NCI-H82 treated with DMSO at 0.1 percent for 48 hours (cell line): Measurements from ENCODE around the gene DOLPP1.

Experiments used
- DNase-seq: peaks from one replicate; lab custom pipeline; 2025; ENCODE audit not compliant: unreplicated experiment; lab: John Stamatoyannopoulos, UW

Gene DOLPP1

DNA sequence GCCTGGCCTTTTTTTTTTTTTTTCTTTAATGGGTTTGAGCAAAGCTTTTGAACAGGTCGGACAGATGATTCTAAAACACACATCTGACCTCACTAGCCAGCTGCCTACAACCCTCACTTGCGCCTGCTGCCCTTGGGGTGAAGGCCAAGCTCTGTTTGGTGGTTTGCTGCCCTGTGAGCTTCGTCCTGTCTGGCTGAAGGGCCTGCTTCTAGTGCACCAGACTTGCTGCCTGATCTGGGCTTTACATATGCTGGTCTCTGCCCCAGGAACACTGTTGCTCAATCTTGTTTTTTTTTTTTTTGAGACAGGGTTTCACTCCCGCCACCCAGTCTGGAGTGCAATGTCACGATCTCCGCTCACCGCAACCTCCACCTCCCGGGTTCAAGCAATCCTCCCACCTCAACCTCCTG, 16.4 kb upstream of the DOLPP1 start:
- DNase-seq = no peak

DNA sequence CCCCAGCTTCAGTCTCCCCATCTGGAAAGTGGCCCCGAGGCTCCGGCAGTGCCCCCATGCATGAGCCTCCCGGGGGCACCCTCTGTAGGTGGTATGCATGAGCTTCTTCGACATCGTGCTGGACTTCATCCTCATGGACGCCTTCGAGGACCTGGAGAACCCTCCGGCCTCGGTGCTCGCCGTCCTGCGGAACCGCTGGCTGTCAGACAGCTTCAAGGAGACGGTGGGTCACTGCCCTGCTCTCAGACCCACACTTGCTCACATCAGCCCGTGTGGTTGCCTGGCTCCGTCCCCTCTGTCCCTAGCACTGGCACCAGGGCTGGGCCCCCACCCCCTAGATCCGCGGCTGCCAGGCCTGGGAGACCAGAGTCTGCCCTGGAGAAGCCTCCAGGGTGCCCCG, 12.8 kb upstream of the DOLPP1 start:
- DNase-seq = no peak

DNA sequence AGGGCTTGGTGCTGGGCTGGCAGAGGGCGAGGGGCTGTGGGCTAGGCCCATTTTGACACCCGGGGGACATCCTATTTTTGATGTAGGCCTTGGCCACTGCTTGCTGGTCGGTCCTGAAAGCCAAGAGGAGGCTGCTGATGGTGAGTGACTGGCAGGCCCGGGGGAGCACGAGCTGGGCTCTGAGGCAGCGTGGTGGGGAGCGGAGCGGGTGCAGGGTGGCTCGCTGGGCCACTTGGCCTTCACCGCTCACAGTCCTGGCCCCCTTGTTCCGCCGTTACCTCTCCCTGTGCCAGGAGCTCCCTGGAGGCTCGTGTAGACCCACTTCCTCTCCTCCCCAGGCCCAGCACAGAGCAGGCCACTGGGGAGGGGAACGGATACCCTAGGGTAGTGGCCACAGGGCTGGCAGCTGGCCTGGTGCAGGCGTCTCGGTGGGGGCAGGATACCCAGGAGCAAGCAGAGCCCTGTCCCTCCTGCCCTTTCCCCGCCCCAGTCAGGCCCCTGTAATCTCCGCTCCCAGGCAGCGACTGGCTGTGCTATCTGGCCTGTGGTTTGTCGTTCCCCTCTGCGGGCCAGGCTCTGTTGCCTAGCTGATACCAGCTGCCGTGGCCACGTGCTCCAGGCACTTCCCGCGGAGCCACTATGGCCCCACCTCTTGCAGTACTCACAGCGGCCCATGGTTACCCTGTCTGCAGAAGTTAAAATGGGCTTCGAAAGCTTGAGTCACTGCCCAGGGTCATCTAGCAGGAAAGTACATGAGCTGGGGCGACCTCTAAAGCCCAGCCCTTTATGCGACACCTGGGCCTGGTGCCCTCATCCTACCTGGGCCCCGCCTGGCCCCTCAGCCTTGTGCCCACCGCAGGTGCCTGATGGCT, 11.7 kb upstream of the DOLPP1 start:
- DNase-seq = peak; percentile 6

DNA sequence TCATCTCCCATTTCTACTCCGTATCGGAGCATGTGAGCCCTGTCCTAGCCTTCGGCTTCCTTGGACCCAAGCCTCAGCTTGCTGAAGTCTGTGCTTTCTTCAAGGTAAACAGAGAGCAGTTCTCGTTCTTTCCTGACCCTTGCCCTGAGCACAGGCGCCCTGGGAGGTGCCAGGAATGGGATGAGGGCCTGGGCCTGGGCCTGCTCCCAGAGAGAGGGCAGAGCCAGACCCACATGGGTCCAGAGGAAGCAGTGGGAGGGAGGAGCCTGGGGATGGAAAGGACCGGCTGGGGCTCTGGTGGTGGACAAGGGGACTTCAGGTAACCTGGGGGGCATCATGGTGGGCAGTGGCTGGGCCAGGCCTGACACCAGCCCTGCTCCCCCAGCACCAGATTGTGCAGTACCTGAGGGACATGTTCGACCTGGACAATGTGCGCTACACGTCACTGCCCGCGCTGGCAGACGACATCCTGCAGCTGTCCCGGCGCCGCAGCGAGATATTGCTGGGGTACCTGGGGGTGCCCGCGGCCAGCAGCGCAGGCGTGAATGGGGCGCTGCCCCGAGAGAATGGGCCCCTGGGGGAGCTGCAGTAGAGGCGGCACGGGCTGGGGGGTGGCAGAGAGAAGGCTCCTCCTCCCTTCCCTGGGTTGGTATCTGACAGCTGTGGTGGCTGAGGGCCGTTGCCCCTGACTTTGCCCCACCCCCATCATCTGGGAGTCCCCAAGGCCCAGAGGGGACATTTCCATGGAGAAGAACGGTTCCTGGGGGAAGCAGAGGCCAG, 10.9 kb upstream of the DOLPP1 start:
- no peak for DNase-seq

DNA sequence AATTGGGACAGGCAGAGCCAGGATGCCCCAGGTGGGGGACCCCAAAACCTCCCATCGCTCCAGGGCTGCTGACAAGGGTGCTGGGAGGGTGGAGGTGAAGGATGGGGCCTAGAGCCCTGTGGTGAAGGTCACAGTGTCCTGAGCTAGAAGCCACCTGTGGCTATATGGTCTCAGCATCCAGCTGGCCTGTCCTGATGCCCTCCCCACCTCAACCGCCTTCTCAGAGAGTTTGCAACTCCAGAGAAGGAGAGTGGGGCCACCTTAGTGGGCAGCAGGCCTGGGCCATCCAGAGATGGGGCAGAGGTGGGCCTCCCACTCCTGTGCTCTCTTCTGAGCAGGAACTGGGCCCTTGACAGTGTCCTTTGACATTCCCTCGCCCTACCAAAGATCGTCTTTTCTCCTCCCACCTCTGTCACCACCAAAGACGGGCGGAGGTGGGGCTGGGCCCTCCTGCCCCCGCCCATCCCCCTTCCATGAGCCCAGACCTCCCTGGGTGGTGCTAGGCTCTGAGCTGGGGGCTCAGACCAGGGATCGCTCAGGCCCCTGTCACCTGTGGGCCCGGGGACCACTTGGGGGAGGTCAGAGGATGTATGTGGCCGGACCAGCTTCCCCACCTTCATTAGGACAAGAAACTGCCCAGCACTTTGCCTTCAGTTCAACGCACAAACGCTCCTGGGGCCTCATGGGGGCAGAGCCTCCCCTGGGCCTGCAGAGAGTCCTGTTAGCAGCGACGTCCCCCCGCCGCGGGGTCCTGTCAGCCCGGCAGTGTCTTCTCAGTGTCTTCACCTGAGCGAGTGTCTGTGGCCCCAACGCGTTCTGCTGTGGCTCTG, 10.0 kb upstream of the DOLPP1 start:
- no peak for DNase-seq

DNA sequence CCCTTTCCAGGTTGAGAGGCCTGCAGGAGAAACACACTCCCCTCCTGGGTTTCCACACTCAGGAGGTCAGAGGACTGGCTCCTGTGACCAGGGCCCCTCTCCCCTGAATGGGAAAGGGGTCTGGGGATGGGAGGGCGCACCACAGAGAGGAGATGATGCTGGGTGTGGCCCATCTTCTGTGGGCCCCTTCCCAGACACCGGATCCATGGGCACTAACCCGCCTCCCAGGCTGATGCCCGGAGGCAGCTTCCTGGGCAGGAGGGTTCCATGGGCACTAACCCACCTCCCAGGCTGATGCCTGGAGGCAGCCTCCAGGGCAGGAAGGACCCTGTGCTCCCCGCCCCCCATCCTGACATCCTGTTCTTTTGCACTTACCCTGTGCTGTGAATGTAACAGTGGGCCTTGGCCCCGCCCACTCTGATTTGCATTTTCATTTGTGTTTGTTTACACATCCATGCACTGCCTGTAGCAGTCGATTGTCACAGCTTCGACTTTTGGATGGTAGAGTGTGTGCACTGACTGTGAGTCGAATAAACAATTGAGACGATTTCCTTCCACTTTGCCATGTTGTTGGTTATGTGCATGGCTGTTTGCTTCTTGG, 9.3 kb upstream of the DOLPP1 start:
- no peak for DNase-seq

DNA sequence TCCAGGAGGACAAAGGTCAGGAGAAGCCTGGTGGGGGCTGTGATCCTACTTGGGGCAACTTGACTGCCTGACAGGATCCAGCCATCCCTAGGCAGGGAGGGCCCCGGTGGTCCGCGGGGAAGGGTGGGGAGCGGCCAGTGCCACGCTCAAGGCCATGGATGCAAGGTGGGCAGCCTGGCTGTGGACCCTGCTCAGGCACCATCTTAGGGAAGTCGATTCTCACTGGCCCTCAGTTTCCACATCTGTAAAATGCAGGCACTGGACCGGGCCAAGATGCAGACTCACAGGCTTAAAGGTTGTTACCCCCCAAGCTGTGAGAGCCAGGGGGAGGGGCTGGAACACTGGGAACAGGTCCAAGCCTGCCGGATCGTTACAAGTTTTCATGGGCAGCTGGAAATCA, 8.7 kb upstream of the DOLPP1 start:
- DNase-seq = no peak

DNA sequence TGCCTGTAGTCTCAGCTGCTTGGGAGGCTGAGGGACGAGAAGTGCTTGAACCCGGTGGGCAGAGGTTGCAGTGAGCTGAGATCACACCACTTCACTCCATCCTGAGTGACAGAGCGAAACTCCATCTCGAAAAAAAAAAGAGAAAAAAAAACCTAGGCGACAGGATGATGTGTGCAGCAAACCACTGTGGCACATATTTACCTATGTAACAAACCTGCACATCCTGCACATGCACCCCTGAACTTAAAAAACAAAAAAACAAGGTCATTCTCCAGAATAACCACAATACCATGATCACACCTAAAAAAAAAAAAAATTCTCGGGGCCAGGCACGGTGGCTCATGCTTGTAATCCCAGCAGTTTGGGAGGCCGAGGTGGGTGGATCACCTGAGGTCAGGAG, 7.5 kb upstream of the DOLPP1 start:
- no peak for DNase-seq

DNA sequence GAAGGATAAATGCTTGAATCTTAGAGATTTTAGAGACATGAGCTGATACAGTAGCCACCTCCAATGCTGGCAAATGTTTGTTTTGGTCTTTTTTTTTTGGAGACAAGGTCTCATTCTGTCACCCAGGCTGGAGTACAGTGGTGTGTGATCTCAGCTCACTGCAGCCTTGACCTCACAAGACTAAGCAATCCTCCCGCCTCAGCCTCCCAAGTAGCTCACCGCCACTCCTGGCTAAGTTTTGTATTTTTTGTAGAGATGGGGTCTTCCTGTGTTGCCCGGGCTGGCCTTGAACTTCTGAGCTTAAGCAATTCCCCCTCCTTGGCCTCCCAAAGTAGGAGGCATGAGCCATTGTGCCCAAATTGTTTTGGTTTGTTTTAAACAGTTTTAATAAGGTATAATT, 6.8 kb upstream of the DOLPP1 start:
- DNase-seq = no peak

DNA sequence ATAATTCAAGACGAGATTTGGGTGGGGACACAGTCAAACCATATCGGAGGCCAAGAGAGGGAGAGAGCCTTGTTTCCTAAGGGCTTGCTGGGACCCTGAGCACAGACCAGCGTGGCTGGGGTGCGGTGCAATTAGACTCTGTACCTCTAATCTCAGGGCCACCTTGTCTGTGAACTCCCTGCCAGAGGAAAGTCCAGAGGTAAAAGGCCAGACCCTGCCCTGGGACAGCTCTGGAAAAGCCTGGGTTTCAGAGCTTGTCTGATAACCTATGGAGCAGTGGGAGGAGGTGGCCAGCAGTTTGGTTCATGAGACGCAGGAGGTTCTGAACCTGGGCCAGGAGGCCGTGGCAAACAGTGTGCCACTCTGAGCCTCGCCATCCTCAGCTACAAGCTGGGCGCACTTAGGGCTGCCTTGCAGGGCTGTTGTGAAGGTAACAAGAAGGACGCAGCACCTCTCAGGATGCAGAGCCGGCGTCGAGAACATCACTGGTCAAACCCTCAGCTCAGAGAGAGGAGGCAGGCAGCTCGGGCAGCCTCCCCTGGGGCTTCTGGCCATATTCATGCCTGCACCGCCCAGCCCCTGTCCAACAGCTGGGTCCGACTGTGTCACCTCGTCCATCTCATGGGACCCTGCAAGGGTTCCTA, 4.8 kb upstream of the DOLPP1 start:
- no peak for DNase-seq

DNA sequence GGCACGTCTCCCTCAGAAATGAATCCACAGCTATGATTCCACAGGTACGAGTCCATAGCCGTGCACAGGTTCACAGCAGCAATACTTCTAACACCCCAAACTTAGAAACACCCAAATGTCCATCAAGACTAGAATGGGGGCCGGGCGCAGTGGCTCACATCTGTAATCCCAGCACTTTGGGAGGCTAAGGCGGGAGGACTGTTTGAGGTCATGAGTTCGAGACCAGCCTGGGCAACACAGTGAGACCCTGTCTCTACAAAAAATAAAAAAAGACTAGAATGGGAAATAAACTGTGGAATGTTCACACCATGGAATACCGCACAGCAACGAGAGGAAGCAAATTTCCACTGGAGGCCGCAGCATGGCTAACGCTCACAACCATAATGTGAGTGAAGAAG, 4.3 kb upstream of the DOLPP1 start:
- no peak for DNase-seq

DNA sequence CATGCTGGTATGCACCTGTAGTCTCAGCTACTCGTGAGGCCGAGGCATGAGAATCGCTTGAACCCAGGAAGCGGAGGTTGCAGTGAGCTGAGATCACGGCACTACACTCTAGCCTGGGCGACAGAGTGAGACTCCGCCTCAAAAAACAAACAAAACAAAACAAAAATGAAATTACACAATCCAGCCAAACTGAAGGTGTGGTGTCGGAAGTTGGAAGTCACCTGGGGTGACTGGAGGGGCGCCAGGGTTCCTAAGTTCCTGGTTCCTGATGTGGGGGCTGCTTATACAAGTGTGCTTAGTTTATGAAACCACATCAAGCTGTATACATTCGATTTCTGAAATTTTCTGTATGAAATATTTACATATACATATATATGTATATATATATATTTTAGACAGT, 3.7 kb upstream of the DOLPP1 start:
- no peak for DNase-seq

DNA sequence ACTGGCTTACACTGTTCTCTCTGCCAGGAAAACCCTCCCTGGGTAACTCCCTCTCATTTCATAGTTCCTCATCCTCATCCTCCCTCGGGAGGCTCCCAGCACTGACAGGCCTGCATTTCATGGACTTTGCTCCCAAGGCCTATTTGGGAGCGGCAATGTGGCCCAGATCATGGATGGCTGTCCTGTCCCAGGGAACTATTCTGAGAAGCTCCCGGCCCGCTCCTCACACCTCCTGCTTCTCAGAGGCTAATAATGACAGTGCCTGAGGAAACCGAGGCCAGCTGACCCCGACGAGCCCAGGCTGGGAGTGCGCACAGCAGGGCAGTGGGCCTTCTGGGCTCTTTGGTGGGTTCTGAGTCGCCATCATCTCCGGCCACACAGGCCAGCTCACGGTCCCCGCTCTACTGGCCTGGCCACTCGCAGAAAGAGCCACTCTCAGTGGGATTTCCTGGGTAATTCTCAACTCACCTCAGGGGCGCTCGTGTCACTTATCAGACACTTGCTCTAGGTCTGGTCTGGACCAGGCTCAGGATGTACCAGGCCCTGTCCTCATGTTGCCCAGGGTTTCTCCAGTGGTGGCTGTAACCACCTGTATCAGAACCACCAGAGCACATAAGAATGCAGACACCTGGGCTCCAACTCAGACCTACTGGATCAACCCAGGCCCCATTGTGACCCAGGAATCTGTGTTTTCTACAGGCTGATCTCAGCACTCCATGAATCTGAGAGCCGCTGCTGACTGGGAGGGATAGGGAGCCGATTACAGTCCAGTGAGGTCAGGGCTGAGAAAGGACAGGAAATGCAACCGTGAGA, 2.0 kb upstream of the DOLPP1 start:
- DNase-seq = no peak

DNA sequence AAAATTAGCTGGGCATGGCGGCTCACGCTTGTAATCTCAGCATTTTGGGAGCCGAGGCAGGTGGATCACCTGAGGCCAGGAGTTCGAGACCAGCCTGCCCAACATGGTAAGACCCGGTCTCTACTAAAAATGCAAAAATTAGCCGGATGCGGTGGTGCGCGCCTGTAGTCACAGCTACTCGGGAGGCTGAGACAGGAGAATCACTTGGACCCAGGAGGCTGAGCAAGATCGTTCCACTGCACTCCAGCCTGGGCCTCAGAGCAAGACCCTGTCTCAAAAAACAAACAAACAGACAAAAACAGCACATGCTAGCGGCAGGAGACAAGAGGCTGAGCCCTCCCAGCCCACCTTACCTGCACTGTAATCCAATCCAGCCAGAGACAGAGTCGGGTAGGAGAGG, 1.1 kb upstream of the DOLPP1 start:
- DNase-seq = no peak

DNA sequence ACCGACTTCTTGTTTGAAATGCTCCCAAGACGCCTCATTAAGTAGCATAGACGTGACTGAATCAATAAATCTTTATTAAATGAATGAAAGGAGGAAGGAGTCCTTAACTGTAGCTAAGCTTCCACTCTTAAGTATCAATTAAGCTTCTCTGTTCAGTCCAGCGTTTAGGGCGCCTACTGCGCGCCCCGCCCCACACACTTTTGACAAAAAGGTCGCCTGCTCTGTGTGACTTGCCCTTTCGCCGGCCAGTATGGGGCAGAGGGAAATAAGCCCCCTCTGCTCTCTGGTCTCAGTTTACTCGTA, 662 bp upstream of the DOLPP1 start:
- no peak for DNase-seq

DNA sequence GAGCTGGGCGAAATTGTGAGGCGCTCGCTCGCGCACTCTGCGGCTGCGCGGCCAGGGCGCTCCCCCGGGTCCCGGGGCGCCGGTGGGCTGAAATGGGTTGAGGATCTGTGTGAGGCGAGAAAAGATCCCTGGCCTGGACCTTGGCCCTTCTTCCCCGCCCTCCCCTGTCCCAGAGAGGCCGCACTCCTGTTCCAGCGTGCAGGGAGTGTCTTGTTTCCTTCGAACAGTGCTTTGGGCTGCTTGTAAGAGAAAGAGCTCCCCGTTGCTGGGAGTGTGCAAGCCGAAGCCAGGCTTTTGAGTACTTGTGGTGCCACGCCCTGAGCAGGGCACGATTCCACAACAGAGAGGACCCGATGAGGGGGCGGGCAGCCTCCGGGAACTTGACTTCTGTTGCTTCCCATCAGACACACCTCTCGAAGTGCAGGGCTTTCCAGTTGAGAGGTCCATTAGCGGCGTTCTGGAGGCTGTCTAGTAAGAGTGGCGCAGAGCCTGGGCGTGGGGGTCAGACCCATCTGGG, 535 bp downstream of the DOLPP1 start:
- no peak for DNase-seq

DNA sequence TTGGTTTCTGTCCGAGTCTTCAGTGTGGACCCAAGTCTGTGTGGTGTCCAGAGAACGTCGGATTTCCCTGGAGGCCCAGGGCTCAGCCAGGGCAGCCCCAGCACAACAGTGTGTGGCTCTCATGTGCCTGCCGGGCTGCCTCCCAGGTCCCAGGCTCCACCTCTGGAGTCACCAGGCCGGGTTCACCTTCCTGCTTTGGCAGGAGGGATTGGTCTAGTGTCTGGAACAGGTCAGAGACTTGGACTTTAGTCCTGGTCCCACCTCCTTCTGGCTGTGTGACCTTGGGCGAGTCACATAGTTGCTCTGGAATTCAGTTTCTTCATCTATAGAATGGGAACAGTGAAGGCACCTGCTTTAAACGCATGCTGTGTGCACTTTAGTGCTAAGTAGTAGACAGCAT, 3.2 kb downstream of the DOLPP1 start:
- no peak for DNase-seq

DNA sequence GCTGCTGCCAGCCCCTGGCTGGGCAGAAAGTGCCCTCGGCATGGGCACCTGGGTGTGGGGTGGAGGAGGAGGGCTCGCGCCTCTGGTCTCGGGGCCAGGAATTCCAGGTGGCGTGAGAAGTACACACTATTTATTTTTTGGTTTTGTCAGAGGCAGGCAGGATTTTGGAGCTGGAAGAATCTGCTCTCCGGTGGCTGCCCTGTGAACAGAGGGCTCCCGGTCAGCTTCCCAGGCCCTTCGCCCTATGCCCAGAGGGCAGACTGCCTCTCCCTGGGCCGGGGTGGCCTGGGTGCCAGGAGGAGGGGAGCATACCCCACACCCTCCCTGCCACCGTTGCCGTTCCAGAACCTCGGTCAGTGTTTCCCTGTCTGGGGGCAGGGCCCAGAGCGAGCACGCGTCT, 8.3 kb downstream of the DOLPP1 start:
- no peak for DNase-seq

DNA sequence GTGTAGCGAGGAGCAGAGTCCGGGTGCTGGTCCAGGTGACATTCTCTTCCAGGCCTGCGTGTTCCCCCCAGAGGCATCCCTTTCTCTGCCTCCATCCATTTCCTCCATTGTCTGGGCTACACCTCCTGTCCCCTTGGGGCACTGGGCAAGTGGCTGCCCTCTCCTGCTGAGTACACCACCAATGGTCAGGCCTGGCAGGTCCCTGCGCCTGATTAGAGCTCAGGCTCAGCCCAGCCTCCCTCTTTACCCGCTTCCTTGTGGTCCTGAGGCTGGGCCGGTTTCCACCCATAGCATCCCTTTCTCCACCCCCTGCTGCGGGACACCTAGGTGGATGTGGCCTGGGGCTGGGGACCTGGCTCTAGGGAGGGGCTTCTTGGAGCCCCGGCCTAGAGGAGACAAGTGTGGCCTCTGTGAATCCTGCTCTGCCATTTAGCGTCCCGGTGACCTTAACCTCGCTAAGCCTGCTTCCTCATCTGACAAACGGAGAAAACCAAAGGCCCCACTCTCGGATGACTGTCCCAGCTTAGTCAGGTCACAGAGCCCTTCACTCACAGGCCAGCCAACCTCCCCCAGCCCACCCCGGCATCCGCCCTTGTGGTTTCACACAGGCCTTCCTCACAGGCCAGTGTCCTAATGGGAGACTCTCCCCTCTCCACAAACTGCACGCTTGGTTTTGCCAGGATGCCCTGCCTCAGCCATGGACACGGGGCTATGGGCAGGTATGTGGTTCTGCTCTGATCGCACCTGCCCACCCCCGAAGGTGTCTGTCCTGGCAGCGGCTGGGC, 12.9 kb downstream of the DOLPP1 start:
- no peak for DNase-seq
